Mucosa of descending colon (tissue), 3 donors: ENCODE results near the gene VAV1. TPM values are rescaled to one million over a fixed set of nuclear protein-coding genes. Genes with fewer than 3 reads are reported as not detected.
"Not testable (repeated sequence)": the region's sequence is repeated elsewhere in the genome, so short reads cannot be mapped to it uniquely, and the experiment has no call there.

Experiments used
- ATAC-seq: fragments of 200-7000 bp; cut with Tn5 transposase; one replicate; pipeline ENCODE4 v1.9.1; 2020; ENCODE audit warnings: mild to moderate bottlenecking, moderate library complexity
- DNase-seq, 3 donors: peaks; one replicate each; pipeline ENCODE4 v3.0.0-alpha.2; 2020
- H3K36me3 ChIP-seq: fragments of 200-600 bp; one replicate; pipeline ENCODE4 v1.8.0; 2021; ENCODE audit warnings: low read depth, mild to moderate bottlenecking
- H3K4me1 ChIP-seq: fragments of 200-600 bp; one replicate; pipeline ENCODE4 v1.8.0; 2021; ENCODE audit warnings: low read depth, mild to moderate bottlenecking
- H3K4me3 ChIP-seq: fragments of 200-600 bp; one replicate; pipeline ENCODE4 v1.8.0; 2021; ENCODE audit warnings: mild to moderate bottlenecking
- H3K9me3 ChIP-seq: fragments of 200-600 bp; one replicate; pipeline ENCODE4 v1.8.0; 2021; ENCODE audit warnings: mild to moderate bottlenecking
- intact Hi-C, 2 donors: fragments of 100-400 bp; cut with DNase I in 1 of 2; cut with micrococcal nuclease in 1 of 2; formaldehyde crosslinking; loops; one replicate each; pipeline versions ENCODE4 v1.11.0 to v1.11.1; 2022; cut with DNase I, micrococcal nuclease
- total RNA-seq, 3 donors: library from RNA; stranded (reverse); fragmentation: NEBNext Ultra II Directional in 2 of 3; extraction: Animal tissue kit (Norgen Biotek cat#: 25700) in 2 of 3; gene quantifications; one replicate each; pipeline versions ENCODE4 v1.2.1 to v1.2.4, GENCODE V29; 2021 to 2023
- TF ChIP-seq, protein P1 (sequence below): fragments of 200-600 bp; IDR thresholded peaks from one replicate; pipeline ENCODE4 v1.8.0; 2022; ENCODE audit warnings: antibody characterized with exemption, mild to moderate bottlenecking
- donor health status: DM: no; HTN: no; CAD: no; lungs with moderate emphysema.
- donor health status: DM: no; HTN: no; CAD: no.
- donor health status: DM: no; HTN: yes; CAD: no.

The VAV1 gene
- total RNA-seq, 3 donors from 2014 or later: 6.0 to 12.3 (median 10.7) TPM

DNA sequence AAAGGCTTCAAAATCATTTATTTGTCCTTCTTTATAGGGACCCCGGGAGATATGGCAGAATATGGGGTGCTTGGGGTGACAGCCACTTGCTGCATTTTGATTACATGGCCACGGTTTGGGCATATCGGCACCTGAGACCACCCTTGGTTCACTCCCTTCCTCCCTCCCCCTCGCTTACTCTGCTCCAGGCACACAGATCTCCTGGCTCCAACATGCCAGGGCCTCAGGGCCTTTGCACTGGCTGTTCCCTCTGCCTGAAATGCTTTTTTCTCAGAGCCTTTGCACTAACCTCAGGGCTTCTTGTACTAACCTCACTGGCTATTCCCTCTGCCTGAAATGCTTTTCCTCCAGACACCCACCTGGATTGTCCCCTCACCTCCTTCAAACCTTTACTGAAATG, 23.8 kb downstream of the VAV1 start:
- Histone ChIP-seq H3K4me3 (no peak overlapping the region), H3K9me3 (peaks cover 4% of the 10 kb centered on the region), H3K4me1 (peaks cover 1% of the 10 kb centered on the region), H3K36me3 (no peaks in the 10 kb centered on the region)
- ATAC-seq (no peak), DNase-seq (no peak)
- intact Hi-C loops: no loop called here
- TF ChIP-seq, protein P1, sequence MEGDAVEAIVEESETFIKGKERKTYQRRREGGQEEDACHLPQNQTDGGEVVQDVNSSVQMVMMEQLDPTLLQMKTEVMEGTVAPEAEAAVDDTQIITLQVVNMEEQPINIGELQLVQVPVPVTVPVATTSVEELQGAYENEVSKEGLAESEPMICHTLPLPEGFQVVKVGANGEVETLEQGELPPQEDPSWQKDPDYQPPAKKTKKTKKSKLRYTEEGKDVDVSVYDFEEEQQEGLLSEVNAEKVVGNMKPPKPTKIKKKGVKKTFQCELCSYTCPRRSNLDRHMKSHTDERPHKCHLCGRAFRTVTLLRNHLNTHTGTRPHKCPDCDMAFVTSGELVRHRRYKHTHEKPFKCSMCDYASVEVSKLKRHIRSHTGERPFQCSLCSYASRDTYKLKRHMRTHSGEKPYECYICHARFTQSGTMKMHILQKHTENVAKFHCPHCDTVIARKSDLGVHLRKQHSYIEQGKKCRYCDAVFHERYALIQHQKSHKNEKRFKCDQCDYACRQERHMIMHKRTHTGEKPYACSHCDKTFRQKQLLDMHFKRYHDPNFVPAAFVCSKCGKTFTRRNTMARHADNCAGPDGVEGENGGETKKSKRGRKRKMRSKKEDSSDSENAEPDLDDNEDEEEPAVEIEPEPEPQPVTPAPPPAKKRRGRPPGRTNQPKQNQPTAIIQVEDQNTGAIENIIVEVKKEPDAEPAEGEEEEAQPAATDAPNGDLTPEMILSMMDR: no peak

DNA sequence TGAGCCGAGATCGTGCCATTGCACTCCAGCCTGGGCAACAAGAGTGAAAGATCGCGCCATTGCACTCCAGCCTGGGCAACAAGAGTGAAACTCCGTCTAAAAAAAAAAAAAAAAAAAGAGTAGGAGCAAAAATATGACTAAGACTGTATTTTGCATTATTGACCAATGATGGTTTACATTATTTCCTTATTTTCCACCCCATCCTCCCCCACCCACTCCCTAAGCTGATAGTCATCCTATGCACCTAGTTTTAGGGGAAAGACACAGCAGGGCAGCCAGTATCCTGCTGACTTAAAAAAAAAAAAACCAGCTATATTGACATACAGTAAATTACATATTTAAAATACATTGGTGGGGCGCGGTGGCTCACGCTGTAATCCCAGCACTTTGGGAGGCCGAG, 25.1 kb downstream of the VAV1 start:
- H3K4me1 ChIP-seq: peaks cover 4% of the 10 kb centered on the region
- H3K4me3 ChIP-seq: no peak overlapping the region
- DNase-seq: no peak
- intact Hi-C loops: no loop called here
- peaks cover 4% of the 10 kb centered on the region for H3K9me3 ChIP-seq
- TF ChIP-seq, protein P1: no peak
- ATAC-seq: no peak
- H3K36me3 ChIP-seq: no peaks in the 10 kb centered on the region

- intact Hi-C loops: not testable (repeated sequence)
Measured at GRCh38 chr19:6800160-6800790, 27.8 kb downstream of the VAV1 start.

GRCh38 chr19:6800991-6801484, 28.5 kb downstream of the VAV1 start:
- ATAC-seq (no peak), DNase-seq (no peak)
- H3K36me3 ChIP-seq: no peaks in the 10 kb centered on the region
- no peak overlapping the region for H3K4me3 ChIP-seq
- H3K4me1 ChIP-seq: peaks cover 4% of the 10 kb centered on the region
- intact Hi-C loops: no loop called here
- H3K9me3 ChIP-seq: no peaks in the 10 kb centered on the region
- TF ChIP-seq, protein P1: no peak

More at GRCh38 chr19:6800160-6800790, 27.8 kb downstream of the VAV1 start:
- DNase-seq, H3K4me3 ChIP-seq, H3K9me3 ChIP-seq, H3K4me1 ChIP-seq, ATAC-seq, H3K36me3 ChIP-seq: not testable (repeated sequence)

DNA sequence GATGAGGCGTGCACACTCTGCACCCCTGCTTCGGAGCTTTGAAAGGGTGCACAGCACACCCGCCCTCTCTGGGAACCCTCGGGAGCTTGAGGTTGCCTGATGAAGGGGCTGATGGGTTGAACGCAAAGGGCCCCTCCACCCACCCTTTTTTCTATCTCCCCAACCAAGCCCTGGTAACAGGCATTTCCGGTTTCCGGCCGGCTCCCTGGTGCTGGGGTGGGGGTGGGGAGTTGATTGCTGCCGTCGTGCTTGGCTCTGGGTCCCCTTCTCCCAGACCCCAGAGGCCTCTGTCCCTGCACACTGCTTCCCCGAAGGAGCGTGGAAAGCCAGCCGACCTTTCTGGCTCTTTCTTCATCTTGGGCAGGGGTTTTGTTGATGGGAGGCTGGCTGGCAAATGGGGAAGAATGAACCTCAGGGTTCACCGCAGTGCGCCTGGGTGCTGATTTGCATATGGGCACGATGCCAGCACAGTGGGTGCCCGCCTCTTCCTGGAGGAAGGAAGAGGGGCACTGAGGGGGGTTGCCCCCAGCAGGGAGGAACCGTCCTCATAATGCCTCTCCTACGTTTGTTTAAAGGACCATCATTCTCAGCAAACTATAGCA, 29.1 kb downstream of the VAV1 start:
- TF ChIP-seq, protein P1: no peak
- peaks cover 4% of the 10 kb centered on the region for H3K4me1 ChIP-seq
- H3K36me3 ChIP-seq: no peaks in the 10 kb centered on the region
- peak; percentile 65 to 89 (median 75) for DNase-seq
- ATAC-seq: peak; percentile 85
- intact Hi-C loops: no loop called here
- H3K4me3 ChIP-seq: no peak overlapping the region
- H3K9me3 ChIP-seq: no peaks in the 10 kb centered on the region

DNA sequence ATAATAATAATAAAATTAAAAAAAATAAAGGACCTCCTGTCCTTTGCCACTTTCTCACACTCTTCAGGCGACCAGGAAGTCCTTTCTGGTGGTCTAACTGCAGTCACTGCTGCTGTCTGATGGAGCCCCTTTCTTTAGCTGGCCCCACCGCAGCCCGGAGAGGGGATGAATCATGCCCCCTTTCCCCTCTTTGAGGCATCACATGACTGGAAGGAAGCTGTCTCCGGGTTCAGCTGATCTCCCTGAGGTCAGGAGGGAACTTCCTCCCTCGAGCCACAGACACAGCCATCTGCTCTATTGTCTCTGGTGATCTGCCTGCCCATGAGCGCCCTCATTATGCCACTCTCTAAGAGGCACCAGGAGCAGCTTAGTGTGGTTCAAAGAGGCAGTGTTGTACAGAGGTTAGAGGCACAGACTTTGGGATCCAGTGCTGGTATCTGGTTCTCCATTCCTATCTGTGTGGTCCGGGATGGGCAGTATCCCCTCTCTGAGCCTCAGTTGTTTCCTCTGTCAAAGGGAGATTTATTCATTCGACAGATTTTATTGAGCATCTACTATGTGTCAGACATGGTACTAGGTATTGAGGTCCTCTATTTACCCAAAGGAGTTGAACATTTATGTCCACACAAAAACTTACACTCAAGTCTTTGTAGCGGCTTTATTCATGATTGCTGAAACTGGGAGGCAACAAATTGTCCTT, 30.0 kb downstream of the VAV1 start:
- ATAC-seq: peak; percentile 70
- H3K36me3 ChIP-seq: no peaks in the 10 kb centered on the region
- intact Hi-C loops: no loop called here
- peak; percentile 44 to 67 (median 44) for DNase-seq
- TF ChIP-seq, protein P1: no peak
- no peaks in the 10 kb centered on the region for H3K9me3 ChIP-seq
- no peak overlapping the region for H3K4me3 ChIP-seq
- H3K4me1 ChIP-seq: peaks cover 4% of the 10 kb centered on the region
